ENCODE measurements around the gene VMAC. TPM values are rescaled to one million over a fixed set of nuclear protein-coding genes. Genes with fewer than 3 reads are reported as not detected.

The VMAC gene
- total RNA-seq, 1 donor from 2014 or later, result 13.3 TPM

GRCh38 chr19:5890099-5890498 lies 14.6 kb upstream of the VMAC start:
- no peak overlapping the region for H3K27ac Mint-ChIP-seq
- no peak for ATAC-seq (ENCODE audit: low read depth)
- H3K4me1 Mint-ChIP-seq, result no peaks in the 10 kb centered on the region
- peaks cover 8% of the 10 kb centered on the region for H3K27me3 Mint-ChIP-seq
- intact Hi-C loops (cut with micrococcal nuclease), result no loop called here
- H3K9me3 Mint-ChIP-seq, result no peaks in the 10 kb centered on the region
- H3K4me3 Mint-ChIP-seq, result no peak overlapping the region
- H3K36me3 Mint-ChIP-seq (ENCODE audit: low read depth), result peaks cover 10% of the 10 kb centered on the region
- TF ChIP-seq CTCF (IDR thresholded peaks at IDR 0.05), result no peak
- DNase-seq, result no peak
- ChIA-PET POLR2A (interaction anchor here (0.5 to 1.0 kb wide), 2 partner anchors 14 to 75 kb away, joined by 3 to 4 read pairs; no protein-coding TSS in a partner anchor), CTCF (no interaction called here)

- POLR2A ChIA-PET, result no interaction called here
These were observed 13.1 kb upstream of the VMAC start for GRCh38 chr19:5891572-5891937.

GRCh38 chr19:5891938-5892771 lies 12.5 kb upstream of the VMAC start:
- H3K36me3 Mint-ChIP-seq (ENCODE audit: low read depth), result peaks cover 28% of the 10 kb centered on the region
- H3K9me3 Mint-ChIP-seq, result no peaks in the 10 kb centered on the region
- ATAC-seq (ENCODE audit: low read depth), result peak; percentile 27
- no peak overlapping the region for H3K4me3 Mint-ChIP-seq
- no peak overlapping the region for H3K27ac Mint-ChIP-seq
- H3K27me3 Mint-ChIP-seq, result peaks cover 6% of the 10 kb centered on the region
- no peak for DNase-seq
- CTCF ChIA-PET, result interaction anchor here (0.7 kb wide), 1 partner anchor 16 kb away, joined by 3 read pairs; no protein-coding TSS in a partner anchor
- H3K4me1 Mint-ChIP-seq, result no peaks in the 10 kb centered on the region
- intact Hi-C loops (cut with micrococcal nuclease), result loop anchor here (1.0 kb wide), 1 partner anchor 88 kb away; no protein-coding TSS in a partner anchor
- TF ChIP-seq CTCF (IDR thresholded peaks at IDR 0.05), result no peak
- POLR2A ChIA-PET, result no interaction called here

More at GRCh38 chr19:5891572-5891937, 13.1 kb upstream of the VMAC start:
- Mint-ChIP-seq H3K36me3 (ENCODE audit: low read depth) (peaks cover 25% of the 10 kb centered on the region), H3K27me3 (peaks cover 8% of the 10 kb centered on the region), H3K9me3 (no peaks in the 10 kb centered on the region), H3K4me1 (no peaks in the 10 kb centered on the region), H3K27ac (no peak overlapping the region), H3K4me3 (no peak overlapping the region)
- ATAC-seq (ENCODE audit: low read depth) (no peak), DNase-seq (no peak)
- intact Hi-C loops (cut with micrococcal nuclease), result no loop called here
- CTCF ChIA-PET, result interaction anchor here (0.7 kb wide), 1 partner anchor 17 kb away, joined by 3 read pairs; no protein-coding TSS in a partner anchor
- no peak for TF ChIP-seq CTCF (IDR thresholded peaks at IDR 0.05)

- H3K36me3 Mint-ChIP-seq (ENCODE audit: low read depth), result peaks cover 28% of the 10 kb centered on the region
- DNase-seq, result no peak
- H3K4me1 Mint-ChIP-seq, result no peaks in the 10 kb centered on the region
- H3K9me3 Mint-ChIP-seq, result no peaks in the 10 kb centered on the region
- H3K27me3 Mint-ChIP-seq, result peaks cover 6% of the 10 kb centered on the region
- no peak for ATAC-seq (ENCODE audit: low read depth)
- H3K27ac Mint-ChIP-seq, result no peak overlapping the region
- ChIA-PET CTCF (no interaction called here), POLR2A (interaction anchor here (1.0 kb wide), 1 partner anchor 11 kb away, joined by 3 read pairs; the partner anchor contains the start of gene NDUFA11)
- H3K4me3 Mint-ChIP-seq, result no peak overlapping the region
- intact Hi-C loops (cut with micrococcal nuclease), result loop anchor here (1.0 kb wide), 1 partner anchor 89 kb away; no protein-coding TSS in a partner anchor
- TF ChIP-seq CTCF (IDR thresholded peaks at IDR 0.05), result no peak
These were observed 11.8 kb upstream of the VMAC start for GRCh38 chr19:5892772-5893275.

GRCh38 chr19:5893296-5893903 lies 11.3 kb upstream of the VMAC start:
- Mint-ChIP-seq H3K9me3 (no peaks in the 10 kb centered on the region), H3K27ac (no peak overlapping the region), H3K4me1 (peaks cover 2% of the 10 kb centered on the region), H3K4me3 (no peak overlapping the region), H3K36me3 (ENCODE audit: low read depth) (peaks cover 28% of the 10 kb centered on the region), H3K27me3 (peaks cover 6% of the 10 kb centered on the region)
- CTCF ChIA-PET, result no interaction called here
- intact Hi-C loops (cut with micrococcal nuclease), result no loop called here
- TF ChIP-seq CTCF (IDR thresholded peaks at IDR 0.05), result no peak
- ATAC-seq (ENCODE audit: low read depth), result no peak
- POLR2A ChIA-PET, result interaction anchor here (1.0 kb wide), 1 partner anchor 10 kb away, joined by 3 read pairs; the partner anchor contains the start of gene NDUFA11
- DNase-seq, result no peak

All from activated B cell treated with CpG ODN at 0.5 μM for 24 hours (primary cell).